Nephron (organoid): Measurements from ENCODE around the gene COMMD7.
A peak's percentile ranks its signal among the peaks of the same experiment; 100 is the strongest.

ENCODE experiments used
- H3K27ac Mint-ChIP-seq, 3 experiments: 2 replicates each; pipeline ENCODE4 v1.8.0; 2020; ENCODE audit warnings: mixed read lengths in 3 of 3, mild to moderate bottlenecking in 2 of 3, moderate library complexity in 1 of 3
- H3K27me3 Mint-ChIP-seq: 2 replicates; pipeline ENCODE4 v1.8.0; 2021; ENCODE audit warnings: low read depth, mild to moderate bottlenecking, moderate library complexity, mixed read lengths
- H3K36me3 Mint-ChIP-seq: 2 replicates; pipeline ENCODE4 v1.8.0; 2020; ENCODE audit warnings: low read depth, mixed read lengths
- H3K4me1 Mint-ChIP-seq: 2 replicates; pipeline ENCODE4 v1.8.0; 2020; ENCODE audit warnings: mixed read lengths
- H3K4me3 Mint-ChIP-seq, 3 experiments: 2 replicates each; pipeline ENCODE4 v1.8.0; 2020; ENCODE audit warnings: mild to moderate bottlenecking in 3 of 3, mixed read lengths in 3 of 3, moderate library complexity in 2 of 3
- H3K9me3 Mint-ChIP-seq: 2 replicates; pipeline ENCODE4 v1.8.0; 2020; ENCODE audit warnings: mixed read lengths
- TF ChIP-seq, protein P1 (sequence below), 3 experiments: fragments of 200-600 bp; sonication (generic); IDR thresholded peaks; one replicate each; pipeline ENCODE4 v1.5.0; 2021; ENCODE audit warnings: antibody characterized with exemption in 3 of 3; ENCODE audit not compliant: unreplicated experiment in 3 of 3

COMMD7 gene

DNA sequence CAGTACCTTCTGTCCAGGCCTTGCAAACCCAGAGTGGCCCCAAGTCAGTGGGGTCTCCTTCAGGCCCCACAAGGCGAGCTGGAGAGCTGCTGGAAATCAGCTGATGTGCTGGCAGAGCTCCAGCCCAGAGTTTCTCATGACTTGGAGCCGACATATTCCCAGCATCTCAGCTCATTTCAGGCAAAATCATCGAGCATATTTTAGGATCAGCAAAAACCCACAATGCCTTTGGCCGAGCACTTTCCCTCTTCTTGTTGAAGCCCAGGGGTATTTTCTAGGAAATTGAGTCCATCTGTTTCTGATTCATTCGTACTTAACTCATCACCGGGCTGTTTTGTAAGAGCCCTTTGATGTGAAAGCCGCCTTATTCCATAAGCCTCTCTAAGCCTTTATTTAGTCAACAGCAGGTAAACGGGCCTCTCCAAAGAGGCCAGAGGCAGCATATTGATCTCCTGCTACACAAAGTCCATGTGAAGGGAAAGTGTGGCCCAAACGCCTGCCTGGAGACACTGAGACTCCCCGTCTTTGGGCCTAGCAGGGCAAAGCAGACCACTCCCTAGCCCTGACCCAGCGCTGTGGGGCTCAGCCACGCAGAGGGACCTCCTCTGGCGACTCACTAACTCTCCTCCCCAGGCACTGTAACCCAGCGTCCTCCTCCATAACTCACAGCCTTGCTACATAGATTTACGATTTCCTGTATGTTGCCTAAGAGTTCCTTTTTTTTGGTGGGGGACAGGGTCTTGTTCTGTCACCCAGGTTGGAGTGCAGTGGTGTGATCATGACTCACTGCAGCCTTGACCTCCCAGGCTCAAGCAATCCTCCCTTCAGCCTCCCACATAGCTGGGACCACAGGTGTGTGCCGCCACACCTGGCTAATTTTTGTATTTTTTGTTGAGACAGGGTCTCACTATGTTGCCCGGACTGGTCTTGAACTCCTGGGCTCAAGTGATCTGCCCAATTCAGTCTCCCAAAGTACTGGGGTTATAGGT lies 57.4 kb downstream of the COMMD7 start:
- Mint-ChIP-seq H3K4me3 (peak overlapping the region in 1 of 3 experiments; percentile 31), H3K27ac (peak overlapping the region; percentile 87 to 96 (median 92)), H3K9me3 (no peaks in the 10 kb centered on the region), H3K27me3 (no peaks in the 10 kb centered on the region), H3K4me1 (peaks cover 29% of the 10 kb centered on the region), H3K36me3 (no peaks in the 10 kb centered on the region)
- TF ChIP-seq, protein P1, sequence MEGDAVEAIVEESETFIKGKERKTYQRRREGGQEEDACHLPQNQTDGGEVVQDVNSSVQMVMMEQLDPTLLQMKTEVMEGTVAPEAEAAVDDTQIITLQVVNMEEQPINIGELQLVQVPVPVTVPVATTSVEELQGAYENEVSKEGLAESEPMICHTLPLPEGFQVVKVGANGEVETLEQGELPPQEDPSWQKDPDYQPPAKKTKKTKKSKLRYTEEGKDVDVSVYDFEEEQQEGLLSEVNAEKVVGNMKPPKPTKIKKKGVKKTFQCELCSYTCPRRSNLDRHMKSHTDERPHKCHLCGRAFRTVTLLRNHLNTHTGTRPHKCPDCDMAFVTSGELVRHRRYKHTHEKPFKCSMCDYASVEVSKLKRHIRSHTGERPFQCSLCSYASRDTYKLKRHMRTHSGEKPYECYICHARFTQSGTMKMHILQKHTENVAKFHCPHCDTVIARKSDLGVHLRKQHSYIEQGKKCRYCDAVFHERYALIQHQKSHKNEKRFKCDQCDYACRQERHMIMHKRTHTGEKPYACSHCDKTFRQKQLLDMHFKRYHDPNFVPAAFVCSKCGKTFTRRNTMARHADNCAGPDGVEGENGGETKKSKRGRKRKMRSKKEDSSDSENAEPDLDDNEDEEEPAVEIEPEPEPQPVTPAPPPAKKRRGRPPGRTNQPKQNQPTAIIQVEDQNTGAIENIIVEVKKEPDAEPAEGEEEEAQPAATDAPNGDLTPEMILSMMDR (IDR thresholded peaks at IDR 0.05; ENCODE audit: unreplicated experiment in 3 of 3), result no peak

DNA sequence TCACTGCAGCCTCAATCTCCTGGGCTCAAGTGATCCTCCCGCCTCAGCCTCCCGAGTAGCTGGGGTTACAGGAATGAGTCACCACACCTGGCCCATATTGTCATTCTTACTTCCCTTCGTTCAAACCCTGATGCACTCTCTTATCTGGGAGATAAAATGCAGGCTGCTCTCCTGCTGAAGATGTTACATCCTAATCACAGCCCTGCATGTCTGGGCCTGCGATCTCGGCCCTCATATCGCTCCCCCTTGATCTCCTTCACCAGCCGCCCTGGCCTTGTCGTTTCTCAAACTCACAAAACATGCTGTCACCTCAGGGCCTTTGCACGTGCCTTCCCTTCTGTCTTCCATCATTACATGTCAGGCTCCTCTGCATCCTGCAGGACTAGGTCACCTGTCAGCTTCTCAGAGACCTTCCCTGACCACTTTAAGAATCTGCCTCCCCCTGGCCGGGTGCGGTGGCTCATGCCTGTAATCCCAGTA lies 60.7 kb downstream of the COMMD7 start:
- TF ChIP-seq, protein P1 (IDR thresholded peaks at IDR 0.05; ENCODE audit: unreplicated experiment in 3 of 3), result no peak
- no peaks in the 10 kb centered on the region for H3K9me3 Mint-ChIP-seq
- no peaks in the 10 kb centered on the region for H3K36me3 Mint-ChIP-seq
- H3K27ac Mint-ChIP-seq, result peak overlapping the region; percentile 49 to 68 (median 66)
- no peak overlapping the region for H3K4me3 Mint-ChIP-seq
- H3K27me3 Mint-ChIP-seq, result no peaks in the 10 kb centered on the region
- peaks cover 34% of the 10 kb centered on the region for H3K4me1 Mint-ChIP-seq

DNA sequence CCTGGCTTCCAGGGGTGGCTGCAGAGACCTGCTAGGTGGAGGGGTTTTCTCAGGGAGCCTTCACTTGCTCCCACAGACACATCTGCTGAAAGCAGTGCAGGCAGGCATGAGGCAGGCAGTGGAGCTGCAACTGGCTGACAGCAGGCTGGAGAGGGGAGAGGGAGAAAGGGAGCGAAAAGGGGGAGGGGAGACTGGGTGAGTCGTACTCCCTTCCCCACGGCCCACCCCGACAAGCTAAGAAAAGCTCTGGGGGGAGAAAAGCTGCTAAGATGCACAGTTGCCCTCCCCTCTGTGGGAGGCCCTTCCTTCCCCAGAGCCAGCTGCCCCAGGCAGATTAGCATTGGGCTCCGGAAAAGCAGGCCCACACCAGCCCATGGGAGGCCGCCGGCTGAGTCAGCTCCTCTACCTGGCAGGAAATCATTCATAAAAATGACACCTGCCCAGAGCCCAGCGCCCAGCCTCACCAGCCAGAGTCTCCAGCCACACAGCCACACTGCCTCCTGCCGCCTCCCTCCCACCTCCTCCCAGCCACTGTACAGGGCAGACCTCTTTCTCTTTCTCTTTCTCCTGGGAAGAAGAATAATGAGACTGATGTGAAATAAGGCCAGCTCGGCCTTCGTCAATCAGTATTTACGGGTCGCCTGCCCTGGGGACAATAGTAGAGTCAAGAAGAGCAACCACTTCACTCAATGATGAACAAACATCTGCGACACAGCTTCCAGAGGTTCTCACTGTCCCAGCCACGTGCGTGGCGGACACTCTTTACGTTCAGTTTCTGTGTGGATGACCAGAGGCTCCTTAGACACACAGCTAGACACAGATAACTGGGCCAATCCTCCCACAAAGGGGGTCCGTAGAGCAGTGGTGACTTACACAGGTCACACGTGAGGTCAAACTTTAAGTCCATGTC lies 61.8 kb downstream of the COMMD7 start:
- Mint-ChIP-seq H3K4me3 (peak overlapping the region in 2 of 3 experiments; percentile 21 to 36), H3K4me1 (peaks cover 34% of the 10 kb centered on the region), H3K27ac (peak overlapping the region; percentile 91 to 95 (median 93)), H3K9me3 (no peaks in the 10 kb centered on the region), H3K27me3 (no peaks in the 10 kb centered on the region), H3K36me3 (no peaks in the 10 kb centered on the region)
- TF ChIP-seq, protein P1 (IDR thresholded peaks at IDR 0.05; ENCODE audit: unreplicated experiment in 3 of 3), result no peak

DNA sequence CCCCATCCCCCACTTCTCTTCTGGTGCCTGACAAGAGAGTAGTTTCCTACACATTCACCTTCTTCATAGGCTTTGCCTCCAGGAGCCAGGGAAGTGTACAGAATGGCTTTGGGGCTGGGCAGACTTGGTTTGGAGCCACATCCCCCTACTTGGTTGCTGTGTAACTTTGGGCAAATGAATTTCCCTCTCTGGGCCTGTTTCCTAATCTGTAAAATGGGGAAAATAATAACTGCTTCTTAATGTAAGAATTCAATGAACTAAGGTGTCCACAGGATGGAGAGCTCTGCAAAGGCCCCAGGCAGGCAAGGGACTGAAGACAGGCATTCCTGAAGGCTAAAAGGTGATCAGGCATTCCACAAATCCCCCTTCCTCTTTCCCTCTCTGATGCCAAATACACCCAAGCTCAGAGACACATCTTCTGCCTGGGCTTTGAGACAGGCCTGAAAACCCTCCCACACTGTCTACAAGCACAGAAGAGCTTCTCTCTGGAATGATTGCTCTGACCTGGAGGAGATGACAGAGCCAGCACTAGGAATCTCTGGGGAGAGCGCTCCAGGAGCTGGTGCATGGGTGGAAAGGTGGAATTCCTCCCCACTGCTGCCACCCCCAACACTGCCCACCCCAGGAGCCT lies 62.6 kb downstream of the COMMD7 start:
- TF ChIP-seq, protein P1 (IDR thresholded peaks at IDR 0.05; ENCODE audit: unreplicated experiment in 3 of 3), result no peak
- H3K9me3 Mint-ChIP-seq, result no peaks in the 10 kb centered on the region
- H3K27ac Mint-ChIP-seq, result peak overlapping the region; percentile 91 to 95 (median 93)
- peaks cover 30% of the 10 kb centered on the region for H3K4me1 Mint-ChIP-seq
- no peaks in the 10 kb centered on the region for H3K36me3 Mint-ChIP-seq
- H3K27me3 Mint-ChIP-seq, result no peaks in the 10 kb centered on the region
- H3K4me3 Mint-ChIP-seq, result peak overlapping the region in 1 of 3 experiments; percentile 36

DNA sequence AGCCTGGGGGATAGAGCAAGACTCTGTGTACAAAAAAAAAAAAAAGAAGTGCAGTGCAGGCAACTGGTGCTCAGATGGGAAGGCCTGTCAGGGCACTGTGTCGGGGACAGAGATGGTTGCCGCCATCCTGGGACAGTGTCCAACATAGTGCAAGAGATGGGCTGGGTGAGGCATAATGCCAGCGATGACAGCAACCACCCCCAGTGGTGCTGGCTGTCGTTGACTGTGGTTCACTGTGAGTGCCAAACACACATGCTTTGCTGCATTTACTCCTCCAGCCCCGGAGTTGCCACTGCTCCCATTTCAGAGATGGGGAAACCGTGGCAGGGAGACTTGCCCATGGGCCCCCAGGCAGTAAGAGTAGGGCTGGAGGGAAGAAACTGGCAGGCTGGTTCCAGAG lies 64.3 kb downstream of the COMMD7 start:
- peaks cover 3% of the 10 kb centered on the region for H3K27me3 Mint-ChIP-seq
- TF ChIP-seq, protein P1 (IDR thresholded peaks at IDR 0.05; ENCODE audit: unreplicated experiment in 3 of 3), result no peak
- H3K36me3 Mint-ChIP-seq, result no peaks in the 10 kb centered on the region
- H3K4me1 Mint-ChIP-seq, result peaks cover 26% of the 10 kb centered on the region
- no peak overlapping the region for H3K4me3 Mint-ChIP-seq
- no peaks in the 10 kb centered on the region for H3K9me3 Mint-ChIP-seq
- no peak overlapping the region for H3K27ac Mint-ChIP-seq
